Mesothelial cell of epicardium (in vitro differentiated cells): ENCODE measurements around the gene MBD3L5. TPM values are rescaled to one million over a fixed set of nuclear protein-coding genes. Genes with fewer than 3 reads are reported as not detected.
A peak's percentile ranks its signal among the peaks of the same experiment; 100 is the strongest.

Source experiments
- DNase-seq, 2 experiments: peaks; one replicate each; pipeline ENCODE4 v3.0.0; 2021; ENCODE audit warnings: low spot score in 2 of 2; ENCODE audit not compliant: unreplicated experiment in 2 of 2
- H3K27ac Mint-ChIP-seq: 2 replicates; pipeline ENCODE4 v1.8.0; 2021; ENCODE audit warnings: mixed read lengths
- H3K27me3 Mint-ChIP-seq: 2 replicates; pipeline ENCODE4 v1.8.0; 2021; ENCODE audit warnings: low read depth, mixed read lengths
- H3K36me3 Mint-ChIP-seq: 2 replicates; pipeline ENCODE4 v1.8.0; 2021; ENCODE audit warnings: mixed read lengths
- H3K4me1 Mint-ChIP-seq: 2 replicates; pipeline ENCODE4 v1.8.0; 2021; ENCODE audit warnings: mixed read lengths
- H3K4me3 Mint-ChIP-seq: 2 replicates; pipeline ENCODE4 v1.8.0; 2021; ENCODE audit warnings: mild to moderate bottlenecking, moderate library complexity, mixed read lengths
- H3K9me3 Mint-ChIP-seq: 2 replicates; pipeline ENCODE4 v1.8.0; 2021; ENCODE audit warnings: mixed read lengths
- total RNA-seq: library from RNA; stranded (reverse); gene quantifications from 3 replicates; pipeline ENCODE4 v1.2.1, GENCODE V29; 2021
- TF ChIP-seq, protein P1 (sequence below): fragments of 200-600 bp; sonication (generic); IDR thresholded peaks from one replicate; pipeline ENCODE4 v1.5.0; 2021; ENCODE audit warnings: antibody characterized with exemption; ENCODE audit not compliant: unreplicated experiment

MBD3L5 gene
- total RNA-seq, 1 donor from 2014 or later = not detected

DNA sequence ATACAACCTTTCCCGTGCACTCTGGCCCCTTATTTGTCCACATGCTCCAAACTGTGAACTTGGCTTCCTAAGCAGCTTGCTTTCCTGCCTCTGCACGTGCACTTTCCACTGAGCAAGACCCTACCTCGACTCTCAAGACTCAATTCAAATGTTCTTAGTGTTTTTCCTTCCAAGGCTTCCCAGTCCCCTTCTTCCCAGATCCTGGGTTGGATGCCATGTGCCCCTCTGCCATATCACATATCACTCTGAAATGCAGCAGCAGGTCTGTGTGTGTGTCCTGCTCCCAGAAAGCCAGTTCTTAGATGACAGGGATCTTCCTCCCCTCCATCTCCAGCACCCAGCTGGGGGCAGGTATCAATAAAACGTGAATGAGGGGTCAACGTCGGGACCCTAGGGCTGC is 42.2 kb downstream of the MBD3L5 start:
- Mint-ChIP-seq H3K27ac (no peak overlapping the region), H3K27me3 (no peaks in the 10 kb centered on the region), H3K4me3 (peak overlapping the region; percentile 54), H3K36me3 (peaks cover 46% of the 10 kb centered on the region), H3K4me1 (peaks cover 9% of the 10 kb centered on the region), H3K9me3 (peaks cover 18% of the 10 kb centered on the region)
- TF ChIP-seq, protein P1, sequence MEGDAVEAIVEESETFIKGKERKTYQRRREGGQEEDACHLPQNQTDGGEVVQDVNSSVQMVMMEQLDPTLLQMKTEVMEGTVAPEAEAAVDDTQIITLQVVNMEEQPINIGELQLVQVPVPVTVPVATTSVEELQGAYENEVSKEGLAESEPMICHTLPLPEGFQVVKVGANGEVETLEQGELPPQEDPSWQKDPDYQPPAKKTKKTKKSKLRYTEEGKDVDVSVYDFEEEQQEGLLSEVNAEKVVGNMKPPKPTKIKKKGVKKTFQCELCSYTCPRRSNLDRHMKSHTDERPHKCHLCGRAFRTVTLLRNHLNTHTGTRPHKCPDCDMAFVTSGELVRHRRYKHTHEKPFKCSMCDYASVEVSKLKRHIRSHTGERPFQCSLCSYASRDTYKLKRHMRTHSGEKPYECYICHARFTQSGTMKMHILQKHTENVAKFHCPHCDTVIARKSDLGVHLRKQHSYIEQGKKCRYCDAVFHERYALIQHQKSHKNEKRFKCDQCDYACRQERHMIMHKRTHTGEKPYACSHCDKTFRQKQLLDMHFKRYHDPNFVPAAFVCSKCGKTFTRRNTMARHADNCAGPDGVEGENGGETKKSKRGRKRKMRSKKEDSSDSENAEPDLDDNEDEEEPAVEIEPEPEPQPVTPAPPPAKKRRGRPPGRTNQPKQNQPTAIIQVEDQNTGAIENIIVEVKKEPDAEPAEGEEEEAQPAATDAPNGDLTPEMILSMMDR = no peak
- no peak for DNase-seq

DNA sequence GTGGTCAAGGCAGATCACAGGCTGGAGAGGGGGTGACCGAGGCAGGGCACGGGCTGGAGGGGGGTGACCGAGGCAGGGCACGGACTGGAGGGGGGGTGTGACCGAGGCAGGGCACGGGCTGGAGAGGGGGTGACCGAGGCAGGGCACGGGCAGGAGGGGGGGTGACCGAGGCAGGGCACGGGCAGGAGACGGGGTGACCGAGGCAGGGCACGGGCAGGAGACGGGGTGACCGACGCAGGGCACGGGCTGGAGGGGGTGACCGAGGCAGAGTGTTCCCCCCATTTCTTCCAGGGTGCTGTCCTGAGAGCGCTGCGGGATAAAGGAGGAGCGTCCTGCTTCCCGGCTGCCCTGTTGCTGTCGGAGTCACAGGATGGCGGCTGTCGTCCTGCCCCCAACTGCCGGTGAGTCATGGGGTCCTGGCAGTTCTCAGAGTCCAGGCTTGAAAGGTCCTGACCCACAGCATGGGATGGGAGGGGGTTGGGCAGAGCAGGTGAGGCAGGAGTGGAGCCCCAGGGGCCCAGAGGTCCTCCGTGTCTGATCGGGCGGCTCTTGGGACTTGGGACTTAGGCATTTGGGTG is 44.4 kb downstream of the MBD3L5 start:
- H3K4me1 Mint-ChIP-seq = peaks cover 4% of the 10 kb centered on the region
- no peak overlapping the region for H3K4me3 Mint-ChIP-seq
- H3K9me3 Mint-ChIP-seq = peaks cover 30% of the 10 kb centered on the region
- no peak overlapping the region for H3K27ac Mint-ChIP-seq
- no peak for DNase-seq
- TF ChIP-seq, protein P1 = no peak
- no peaks in the 10 kb centered on the region for H3K27me3 Mint-ChIP-seq
- peaks cover 66% of the 10 kb centered on the region for H3K36me3 Mint-ChIP-seq

DNA sequence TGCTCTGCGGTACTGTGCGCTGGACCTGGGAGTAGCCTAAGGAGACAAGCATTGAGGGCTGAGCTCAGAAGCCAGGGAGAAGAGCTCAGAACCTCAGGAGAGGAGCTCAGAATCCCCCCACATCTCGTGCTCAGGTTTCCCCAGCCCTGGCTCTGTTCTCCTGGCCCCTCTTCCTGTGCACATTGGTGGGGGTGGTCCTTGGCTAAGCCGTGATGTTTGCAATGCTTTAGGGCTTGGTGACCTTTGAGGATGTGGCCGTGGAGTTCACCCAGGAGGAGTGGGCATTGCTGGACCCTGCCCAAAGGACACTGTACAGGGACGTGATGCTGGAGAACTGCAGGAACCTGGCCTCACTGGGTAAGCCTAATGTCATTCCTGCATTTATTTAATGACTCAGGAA is 45.8 kb downstream of the MBD3L5 start:
- Mint-ChIP-seq H3K4me3 (no peak overlapping the region), H3K27ac (no peak overlapping the region), H3K9me3 (peaks cover 40% of the 10 kb centered on the region), H3K4me1 (no peaks in the 10 kb centered on the region), H3K27me3 (no peaks in the 10 kb centered on the region), H3K36me3 (peaks cover 77% of the 10 kb centered on the region)
- no peak for DNase-seq
- TF ChIP-seq, protein P1 = no peak

DNA sequence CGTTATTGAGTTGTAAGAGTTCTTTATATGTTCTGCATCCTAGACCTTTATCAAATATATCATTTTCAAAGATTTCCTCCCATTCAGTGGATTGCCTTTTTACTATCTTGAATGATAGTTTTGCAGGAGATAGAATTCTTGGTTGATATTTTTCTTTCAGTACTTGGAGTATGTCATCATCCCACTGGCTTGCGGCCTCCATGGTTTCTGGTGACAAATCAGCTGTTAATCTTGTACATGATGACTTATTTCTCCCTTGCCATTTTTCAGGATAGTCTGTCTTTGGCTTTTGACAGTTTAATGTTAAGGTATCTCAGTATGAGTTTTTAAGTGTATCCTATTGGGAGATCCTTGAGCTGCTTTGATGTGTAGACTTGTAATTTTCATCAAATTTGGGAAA is 47.6 kb downstream of the MBD3L5 start:
- DNase-seq = no peak

More for the DNA sequence above, 47.6 kb downstream of the MBD3L5 start:
- no peak overlapping the region for H3K27ac Mint-ChIP-seq
- H3K9me3 Mint-ChIP-seq = peaks cover 51% of the 10 kb centered on the region
- no peaks in the 10 kb centered on the region for H3K4me1 Mint-ChIP-seq
- H3K4me3 Mint-ChIP-seq = no peak overlapping the region
- peaks cover 86% of the 10 kb centered on the region for H3K36me3 Mint-ChIP-seq
- no peaks in the 10 kb centered on the region for H3K27me3 Mint-ChIP-seq
- TF ChIP-seq, protein P1 = no peak

Other genes with a start within 250 kb of the MBD3L5 start
- gene ADGRE1, start 143.0 kb upstream of the MBD3L5 start, total RNA-seq = not detected in 3 replicates
- not detected in 3 replicates for gene MBD3L2B, start 9.1 kb upstream of the MBD3L5 start, total RNA-seq
- gene MBD3L4, start 9.6 kb downstream of the MBD3L5 start, total RNA-seq = not detected in 3 replicates
- not detected in 3 replicates for gene MBD3L2, start 18.7 kb downstream of the MBD3L5 start, total RNA-seq
- not detected in 3 replicates for gene MBD3L3, start 28.1 kb downstream of the MBD3L5 start, total RNA-seq
- 15.0 to 16.4 TPM (median 16.3 TPM) in 3 replicates for gene ZNF557, start 39.1 kb downstream of the MBD3L5 start, total RNA-seq